ENCODE results near the gene OSBPL10. TPM values are rescaled to one million over a fixed set of nuclear protein-coding genes. Genes with fewer than 3 reads are reported as not detected.

Gene OSBPL10
- total and polyA plus RNA-seq, 2 of the 4 experiments (the other 2 are of a cell fraction), result 9.5 to 10.1 TPM

DNA sequence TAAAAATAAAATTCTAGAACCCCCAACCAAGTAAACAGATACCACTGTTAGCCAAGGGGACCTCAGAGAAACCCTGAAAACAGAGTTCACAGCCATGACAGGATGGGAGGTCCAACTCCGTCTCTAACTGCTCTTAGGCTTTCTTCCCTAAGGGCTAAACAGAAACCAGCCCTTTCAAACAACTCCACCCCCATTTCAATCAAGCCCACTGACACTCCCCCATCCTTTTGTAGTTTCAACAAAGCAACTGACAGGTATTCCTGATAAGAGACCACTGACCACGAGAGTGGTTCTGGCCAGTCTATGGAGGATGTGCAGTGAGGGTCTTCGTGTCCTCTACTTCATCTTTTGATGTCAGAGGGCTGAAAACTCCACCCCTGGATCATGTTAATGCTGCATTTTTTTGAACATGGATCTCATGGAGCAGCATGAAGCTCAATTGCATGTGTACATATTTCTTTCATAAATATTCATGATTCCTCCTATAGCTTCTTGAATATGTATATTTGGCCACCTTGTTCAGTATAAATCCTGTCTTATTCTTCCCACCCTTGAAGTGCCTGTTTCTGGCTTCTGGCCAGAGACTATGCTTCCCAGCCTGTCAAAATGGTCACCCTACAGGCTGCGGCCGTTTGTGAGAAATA, 222.6 kb downstream of the OSBPL10 start:
- Histone ChIP-seq H4K5ac (ENCODE audit: low read depth, low read length) (no peak overlapping the region), H3K18ac (ENCODE audit: low read depth, low read length) (no peak overlapping the region), H3K4me1 (ENCODE audit: control insufficient read depth, insufficient read depth, low read length) (peaks cover 2% of the 10 kb centered on the region; the same call in 1 of the 2 replicates), H3K4me3 (ENCODE audit: insufficient read depth, low read depth, low read length) (no peak overlapping the region), H2BK15ac (ENCODE audit: low read depth, low read length) (no peak overlapping the region), H3K36me3 (ENCODE audit: control insufficient read depth, insufficient read depth, low read length) (no peaks in the 10 kb centered on the region), H3K27ac (ENCODE audit: insufficient read depth, low read length) (no peak overlapping the region), H3K27me3 (ENCODE audit: control insufficient read depth, insufficient read depth, low read length) (no peaks in the 10 kb centered on the region), H2BK20ac (ENCODE audit: low read depth, low read length) (no peak overlapping the region), H4K20me1 (ENCODE audit: insufficient read depth, low read length) (no peaks in the 10 kb centered on the region), H2BK5ac (ENCODE audit: low read depth, low read length, poor library complexity, severe bottlenecking) (no peak overlapping the region), H3K56ac (ENCODE audit: extremely low read depth, insufficient read depth, low read length) (no peak overlapping the region), H3K23ac (ENCODE audit: low read depth, low read length) (no peak overlapping the region), H3K9ac (ENCODE audit: low read depth, low read length) (no peak overlapping the region), H3K79me1 (ENCODE audit: low read depth in 1 of 2, low read length in 2 of 2) (no peaks in the 10 kb centered on the region), H3K14ac (replicated peaks; ENCODE audit: low read depth, low read length) (no peak overlapping the region), H2AK5ac (ENCODE audit: low read depth, low read length) (no peak overlapping the region), H3K9me3 (ENCODE audit: control insufficient read depth, insufficient read depth, low read length) (no peaks in the 10 kb centered on the region), H2AFZ (replicated peaks; ENCODE audit: low read length, poor library complexity) (no peak overlapping the region), H3K4ac (ENCODE audit: low read depth, low read length) (no peak overlapping the region), H3K9me1 (ENCODE audit: insufficient read depth, low read length) (peaks cover 2% of the 10 kb centered on the region; the same call in 1 of the 2 replicates), H4K8ac (ENCODE audit: low read depth in 2 of 2, low read length in 2 of 2) (no peak overlapping the region), H2BK120ac (ENCODE audit: low read depth, low read length) (no peak overlapping the region), H2AK9ac (replicated peaks; ENCODE audit: low read depth, low read length, poor library complexity) (no peak overlapping the region), H3K4me2 (ENCODE audit: low read depth, low read length) (no peak overlapping the region), H4K91ac (ENCODE audit: insufficient read depth, low read depth, low read length) (no peak overlapping the region)
- WGBS, 2 experiments (ENCODE audit: extremely low coverage in 2 of 2, insufficient read length in 1 of 2), result no CpG with 5 or more reads among the region's 5 CpGs
- ChIA-PET CTCF (no interaction called here), POLR2A (ENCODE audit: unreplicated experiment) (no interaction called here)
- intact Hi-C loops (cut with micrococcal nuclease), result no loop called here
- BruUV-seq (replicated peaks), result no TSS peak
- no peak for TF ChIP-seq FOS (IDR thresholded peaks at IDR 0.05; ENCODE audit: low read depth, low read length)
- TF ChIP-seq NFE2L2 (IDR thresholded peaks at IDR 0.05; ENCODE audit: low read depth, low read length), result no peak
- TF ChIP-seq BHLHE40 (IDR thresholded peaks at IDR 0.05; ENCODE audit: low read depth, low read length), result no peak
- TF ChIP-seq POLR2A (IDR thresholded peaks at IDR 0.05; ENCODE audit: low read depth, low read length), result no peak
- TF ChIP-seq MAFK (IDR thresholded peaks at IDR 0.05; ENCODE audit: low read depth, low read length), result no peak
- no peak for TF ChIP-seq CHD1 (IDR thresholded peaks at IDR 0.05; ENCODE audit: low read depth, low read length)
- TF ChIP-seq CTCF (conservative IDR thresholded peaks at IDR 0.05; ENCODE audit: low read depth, low read length), result no peak
- TF ChIP-seq, protein P1, sequence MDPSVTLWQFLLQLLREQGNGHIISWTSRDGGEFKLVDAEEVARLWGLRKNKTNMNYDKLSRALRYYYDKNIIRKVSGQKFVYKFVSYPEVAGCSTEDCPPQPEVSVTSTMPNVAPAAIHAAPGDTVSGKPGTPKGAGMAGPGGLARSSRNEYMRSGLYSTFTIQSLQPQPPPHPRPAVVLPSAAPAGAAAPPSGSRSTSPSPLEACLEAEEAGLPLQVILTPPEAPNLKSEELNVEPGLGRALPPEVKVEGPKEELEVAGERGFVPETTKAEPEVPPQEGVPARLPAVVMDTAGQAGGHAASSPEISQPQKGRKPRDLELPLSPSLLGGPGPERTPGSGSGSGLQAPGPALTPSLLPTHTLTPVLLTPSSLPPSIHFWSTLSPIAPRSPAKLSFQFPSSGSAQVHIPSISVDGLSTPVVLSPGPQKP (IDR thresholded peaks at IDR 0.05; ENCODE audit: borderline replicate concordance, low read depth, low read length), result no peak
- no peak for TF ChIP-seq RAD21 (IDR thresholded peaks at IDR 0.05; ENCODE audit: low read length)
- no peak for TF ChIP-seq CEBPB (IDR thresholded peaks at IDR 0.05; ENCODE audit: low read depth, low read length)
- no peak for TF ChIP-seq RFX5 (IDR thresholded peaks at IDR 0.05; ENCODE audit: low read depth, low read length)
- TF ChIP-seq MXI1 (IDR thresholded peaks at IDR 0.05; ENCODE audit: borderline replicate concordance, low read depth, low read length), result no peak
- TF ChIP-seq RCOR1 (IDR thresholded peaks at IDR 0.05; ENCODE audit: insufficient replicate concordance, low read length), result no peak
- no peak for TF ChIP-seq MAZ (IDR thresholded peaks at IDR 0.05; ENCODE audit: borderline replicate concordance, low read depth, low read length)
- TF ChIP-seq USF2 (IDR thresholded peaks at IDR 0.05; ENCODE audit: low read depth, low read length), result no peak
- no peak for TF ChIP-seq SMC3 (IDR thresholded peaks at IDR 0.05; ENCODE audit: low read depth, low read length)
- dilution Hi-C loops (cut with HindIII; ENCODE audit: low sequenced_read_pairs, unreplicated experiment), result no loop called here
- ATAC-seq (ENCODE audit: low read depth) (no peak), DNase-seq (no peak)
- in situ Hi-C loops (cut with MboI; ENCODE audit: low sequenced_read_pairs), result loop anchor here (25.0 kb wide), 1 partner anchor 971 kb away; no protein-coding TSS in a partner anchor
